PFSK-1 (cell line): ENCODE data around the gene FAM171A1.

Experiments used
- FOXP2 ChIP-seq: optimal IDR thresholded peaks from 2 replicates; pipeline ENCODE3; 2011; ENCODE audit warnings: borderline replicate concordance, control low read depth, inconsistent platforms; ENCODE audit not compliant: insufficient read depth; ENCODE audit errors: extremely low read length, extremely low read depth
- POLR2AphosphoS5 ChIP-seq: IDR thresholded peaks from 2 replicates; pipeline ENCODE4 v1.6.1; 2012; ENCODE audit warnings: low read depth, mild to moderate bottlenecking, control low read depth, low read length, moderate library complexity
- REST ChIP-seq, 2 experiments: IDR thresholded peaks; 2 replicates each; pipeline versions ENCODE4 v1.6.1 to v1.8.0; 2011 to 2012; ENCODE audit warnings: low read depth in 2 of 2, low read length in 2 of 2, control low read depth in 1 of 2, inconsistent platforms in 1 of 2, mild to moderate bottlenecking in 1 of 2, moderate library complexity in 1 of 2; ENCODE audit not compliant: insufficient read depth in 1 of 2
- SIN3A ChIP-seq: IDR thresholded peaks from 2 replicates; pipeline ENCODE4 v1.6.1; 2012; ENCODE audit warnings: mild to moderate bottlenecking, low read length, moderate library complexity, borderline replicate concordance; ENCODE audit not compliant: insufficient read depth
- TAF1 ChIP-seq: IDR thresholded peaks from 2 replicates; pipeline ENCODE4 v1.6.1; 2012; ENCODE audit warnings: low read length, control low read depth, borderline replicate concordance; ENCODE audit not compliant: insufficient read depth

Gene FAM171A1

GRCh38 chr10:15325243-15325943, 45.7 kb downstream of the FAM171A1 start:
- no peak for TF ChIP-seq SIN3A
- no peak for TF ChIP-seq TAF1
- 0 out of 4 replicates have a peak, but pooled peaks of 1 of the 2 experiments have one; percentile 35 for TF ChIP-seq REST (IDR thresholded peaks at IDR 0.05; ENCODE audit: insufficient read depth in 1 of 2, low read depth in 2 of 2, low read length in 2 of 2)
- TF ChIP-seq POLR2AphosphoS5 = no peak
- TF ChIP-seq FOXP2 = no peak

GRCh38 chr10:15324611-15325010, 46.5 kb downstream of the FAM171A1 start:
- TF ChIP-seq SIN3A = no peak
- TF ChIP-seq TAF1 = no peak
- no peak for TF ChIP-seq REST (IDR thresholded peaks at IDR 0.05; ENCODE audit: insufficient read depth in 1 of 2, low read depth in 2 of 2, low read length in 2 of 2)
- TF ChIP-seq FOXP2 = no peak
- no peak for TF ChIP-seq POLR2AphosphoS5

- TF ChIP-seq TAF1 (no peak), FOXP2 (no peak), POLR2AphosphoS5 (no peak), SIN3A (no peak), REST (IDR thresholded peaks at IDR 0.05; ENCODE audit: insufficient read depth in 1 of 2, low read depth in 2 of 2, low read length in 2 of 2) (no peak)
Observed at GRCh38 chr10:15324113-15324512, 47.0 kb downstream of the FAM171A1 start.

- TF ChIP-seq TAF1 (no peak), SIN3A (no peak), FOXP2 (no peak), POLR2AphosphoS5 (no peak), REST (IDR thresholded peaks at IDR 0.05; ENCODE audit: insufficient read depth in 1 of 2, low read depth in 2 of 2, low read length in 2 of 2) (no peak)
Observed at GRCh38 chr10:15322356-15322755, 48.7 kb downstream of the FAM171A1 start.
